ENCODE results near the gene PRAMEF17. TPM values are rescaled to one million over a fixed set of nuclear protein-coding genes. Genes with fewer than 3 reads are reported as not detected.

Gene PRAMEF17
- total and polyA plus RNA-seq, 9 of the 15 experiments (the other 6 are each of a cell fraction or from before 2014, with no cell fraction given), result not detected

GRCh38 chr1:13430495-13430894 lies 41.1 kb downstream of the PRAMEF17 start:
- ChIA-PET POLR2A (no interaction called here), CTCF (ENCODE audit: low intra/inter-chr PET ratio) (no interaction called here)
- no peaks in the 10 kb centered on the region for H3K79me2 ChIP-seq (ENCODE audit: control insufficient read depth, insufficient read depth, low read length)
- ATAC-seq (no peak), FAIRE-seq (no peak), DNase-seq (ENCODE audit: extremely low read depth in 1 of 4, low spot score in 3 of 4) (no peak)
- H3K4me3 ChIP-seq, result no peak overlapping the region
- H2AFZ ChIP-seq (ENCODE audit: low read depth, low read length), result no peak overlapping the region
- no peak overlapping the region for H3K4me2 ChIP-seq (ENCODE audit: insufficient read depth, low read length)
- no peak overlapping the region for H3K9ac ChIP-seq (ENCODE audit: insufficient read depth in 1 of 2, low read depth in 2 of 2, low read length in 2 of 2)
- no peak for TF ChIP-seq TGIF2 (CRISPR knock-in tag; IDR thresholded peaks at IDR 0.05)
- TF ChIP-seq ZNF449 (CRISPR knock-in tag; IDR thresholded peaks at IDR 0.05), result no peak
- no peak for TF ChIP-seq KAT2B (IDR thresholded peaks at IDR 0.05; ENCODE audit: low read depth, low read length)
- no peak for TF ChIP-seq NR2C1 (IDR thresholded peaks at IDR 0.05)
- TF ChIP-seq NR2C1 (tag; IDR thresholded peaks at IDR 0.05), result no peak
- no peak for TF ChIP-seq ZBED1 (IDR thresholded peaks at IDR 0.05)
- TF ChIP-seq GTF2F1 (IDR thresholded peaks at IDR 0.05; ENCODE audit: low read depth, low read length), result no peak
- no peak for TF ChIP-seq E2F8 (IDR thresholded peaks at IDR 0.05; ENCODE audit: low read depth, partially characterized antibody)
- no peak for TF ChIP-seq ZSCAN32 (CRISPR knock-in tag; IDR thresholded peaks at IDR 0.05)
- no peak for TF ChIP-seq ZNF707 (CRISPR knock-in tag; conservative IDR thresholded peaks at IDR 0.05)
- TF ChIP-seq ZNF766 (CRISPR knock-in tag; conservative IDR thresholded peaks at IDR 0.05), result no peak
- no peak for TF ChIP-seq ZNF253 (CRISPR knock-in tag; conservative IDR thresholded peaks at IDR 0.05)
- no peak for TF ChIP-seq IRF1 (CRISPR knock-in tag; IDR thresholded peaks at IDR 0.05; ENCODE audit: borderline replicate concordance)
- no peak for TF ChIP-seq SNIP1 (IDR thresholded peaks at IDR 0.05; ENCODE audit: low read depth)
- no peak for TF ChIP-seq ZNF507 (tag; conservative IDR thresholded peaks at IDR 0.05)
- TF ChIP-seq ZBTB7A (IDR thresholded peaks at IDR 0.05; ENCODE audit: borderline replicate concordance, control insufficient read depth, low read depth, low read length), result no peak
- H3K27me3 ChIP-seq (ENCODE audit: control insufficient read depth in 2 of 2, insufficient read depth in 2 of 2, low read length in 2 of 2), result peaks cover 0 to under 1% of the 10 kb centered on the region in 2 experiments; a peak in 1 of 5 replicates
- WGBS (ENCODE audit: insufficient coverage, low coverage, missing lambda C conversion rate), result 2% methylated on average over 13 of the region's 13 CpGs
- in situ Hi-C loops (cut with MboI) (no loop called here), intact Hi-C loops (cut with micrococcal nuclease) (no loop called here)
- H3K36me3 ChIP-seq (ENCODE audit: control insufficient read depth, insufficient read depth, low read length), result no peaks in the 10 kb centered on the region
- no peaks in the 10 kb centered on the region for H3K4me1 ChIP-seq (replicated peaks in 1 of 2; ENCODE audit: control insufficient read depth in 2 of 2, insufficient read depth in 2 of 2, low read length in 2 of 2)
- no TSS peak for BruUV-seq (replicated peaks)
- no peaks in the 10 kb centered on the region for H4K20me1 ChIP-seq (replicated peaks; ENCODE audit: control insufficient read depth, insufficient read depth, low read length)
- H3K27ac ChIP-seq (ENCODE audit: extremely low read depth, low read depth, low read length), result no peak overlapping the region
- H3K9me1 ChIP-seq (ENCODE audit: control insufficient read depth, insufficient read depth, low read length), result no peaks in the 10 kb centered on the region
- no peaks in the 10 kb centered on the region for H3K9me3 ChIP-seq (replicated peaks; ENCODE audit: control insufficient read depth, insufficient read depth, low read depth, low read length)

Measured in K562 (cell line).